Activated gamma-delta T cell treated with Interleukin-2 at 50 U/mL for 16 hours (primary cell): Measurements from ENCODE around the gene CASP2.
"Not testable (repeated sequence)": the region's sequence is repeated elsewhere in the genome, so short reads cannot be mapped to it uniquely, and the experiment has no call there.

Experiments used
- DNase-seq: peaks from one replicate; pipeline ENCODE4 v3.0.0-alpha.2; 2020

CASP2 gene

GRCh38 chr7:143287935-143288826 is at the start of gene CASP2:
CASP2 (plus strand) TSS chr7:143288351; CDS start chr7:143288456, 105 bp downstream.
- peak; percentile 99 for DNase-seq

DNA sequence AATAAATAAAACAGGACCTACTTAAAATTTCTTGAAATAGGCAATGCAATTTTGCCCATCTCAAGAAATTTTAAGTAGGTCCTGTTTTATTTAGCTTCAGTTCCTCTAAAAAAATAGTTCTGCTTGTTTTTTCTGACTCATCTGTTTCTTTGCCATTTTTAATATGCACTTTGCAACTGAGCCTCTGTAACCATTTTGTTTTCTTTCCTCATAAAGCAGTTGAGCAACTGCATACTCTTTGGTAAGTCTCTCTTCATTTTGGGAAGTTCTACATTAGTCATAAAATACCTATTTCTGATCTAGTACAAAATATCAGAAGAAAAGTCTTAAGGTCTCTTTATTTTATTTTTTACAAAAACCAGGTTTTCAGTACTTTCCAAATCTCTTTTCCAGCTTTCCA is 48.3 kb upstream of the CASP2 start:
- DNase-seq = no peak

GRCh38 chr7:143240291-143241168 is 47.6 kb upstream of the CASP2 start:
- peak; percentile 66 for DNase-seq

GRCh38 chr7:143242306-143242705 is 45.8 kb upstream of the CASP2 start:
- DNase-seq = no peak

GRCh38 chr7:143243111-143243510 is 45.0 kb upstream of the CASP2 start:
- no peak for DNase-seq

DNA sequence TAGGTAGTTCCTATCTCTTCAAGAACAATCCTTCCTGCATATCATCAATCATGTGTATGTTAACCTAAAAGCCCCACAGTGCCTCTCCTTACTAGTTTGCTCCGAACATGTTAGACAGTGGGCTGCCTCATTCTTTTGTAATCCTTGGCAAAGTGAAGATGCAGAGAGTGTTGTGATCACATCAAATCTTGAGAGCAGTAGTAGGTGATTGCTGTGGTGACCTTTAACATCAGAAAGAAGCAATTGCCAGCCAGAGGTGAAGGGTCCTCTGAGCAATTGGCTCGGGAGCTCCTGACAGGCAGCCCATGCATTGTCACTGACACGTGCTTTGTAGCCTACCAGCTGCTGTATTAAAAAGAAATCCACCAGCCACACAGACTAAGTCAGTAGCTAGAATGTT is 44.5 kb upstream of the CASP2 start:
- DNase-seq = no peak

DNA sequence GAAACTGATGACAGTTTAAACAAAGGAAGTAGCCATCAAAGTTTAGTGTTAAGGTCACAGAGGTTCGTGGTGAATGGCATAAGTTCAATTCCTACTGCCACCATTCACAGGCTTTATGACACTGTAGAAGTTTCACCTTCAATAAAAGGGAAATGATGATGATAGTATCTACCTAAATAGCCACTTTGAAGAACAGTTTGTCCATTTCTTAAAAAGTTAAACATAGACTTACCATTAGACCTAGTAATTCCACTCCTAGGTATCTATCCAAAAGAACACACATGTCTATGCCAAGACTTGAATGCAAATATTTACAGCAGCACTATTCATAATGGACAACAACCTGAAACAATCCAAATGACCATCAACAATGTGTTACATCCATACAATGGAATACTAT is 43.8 kb upstream of the CASP2 start:
- DNase-seq = no peak

DNA sequence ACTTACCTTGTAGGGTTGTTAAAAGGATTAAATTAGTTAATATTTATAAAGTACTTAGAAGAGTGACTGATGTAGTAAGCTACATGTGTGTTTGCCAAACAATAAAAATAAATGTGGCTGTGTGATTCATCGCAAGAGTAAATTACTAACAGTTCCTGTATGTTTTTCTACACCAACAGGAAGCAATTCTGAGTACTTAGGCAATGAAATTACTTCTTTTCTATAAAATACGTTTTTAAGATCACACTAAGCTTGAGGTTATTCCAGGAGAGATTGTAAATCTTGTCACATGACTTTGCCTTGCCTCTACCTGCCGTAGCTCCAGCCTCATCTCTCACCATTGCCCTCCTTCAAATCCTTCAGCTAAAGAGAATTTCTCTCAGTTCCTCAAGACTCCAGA is 43.0 kb upstream of the CASP2 start:
- no peak for DNase-seq

- no peak for DNase-seq
Measured at GRCh38 chr7:143247372-143247771, 40.8 kb upstream of the CASP2 start.

GRCh38 chr7:143248761-143249354 is 39.3 kb upstream of the CASP2 start:
- DNase-seq = no peak

DNA sequence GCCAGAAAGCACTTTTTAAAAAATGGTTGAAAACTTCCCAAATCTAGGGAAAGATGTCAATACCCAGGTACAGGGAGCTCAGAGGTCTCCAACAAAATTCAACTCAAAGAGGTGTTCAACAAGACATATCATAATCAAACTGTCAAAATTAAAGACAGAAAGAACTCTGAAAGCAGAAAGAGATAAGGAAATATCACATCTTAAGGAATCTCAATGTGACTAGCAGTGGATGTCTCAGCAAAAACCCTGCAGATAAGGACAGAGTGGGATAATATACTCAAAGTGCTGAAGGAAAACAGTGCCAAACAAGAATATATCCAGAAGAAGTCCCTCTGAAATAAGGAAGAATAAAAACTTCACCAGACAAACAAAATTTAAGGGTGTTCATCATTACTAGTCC is 38.0 kb upstream of the CASP2 start:
- no peak for DNase-seq

- no peak for DNase-seq
Measured at GRCh38 chr7:143250822-143251221, 37.3 kb upstream of the CASP2 start.

DNA sequence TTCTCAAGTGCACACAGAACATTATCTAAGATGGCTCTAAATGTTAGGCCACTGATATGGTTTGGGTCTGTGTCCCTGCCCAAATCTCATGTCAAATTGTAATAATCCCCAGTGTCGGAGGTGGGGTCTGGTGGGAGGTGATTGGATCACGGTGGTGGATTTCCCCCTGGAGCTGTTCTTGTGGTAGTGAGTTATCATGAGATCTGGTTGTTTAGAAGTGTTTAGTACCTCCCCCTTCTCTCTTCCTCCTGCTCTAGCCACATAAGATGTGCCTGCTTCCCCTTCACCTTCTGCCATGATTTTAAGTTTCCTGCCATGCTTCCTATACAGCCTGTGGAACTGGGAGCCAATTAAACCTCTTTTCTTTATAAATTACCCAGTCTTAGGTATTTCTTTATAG is 36.1 kb upstream of the CASP2 start:
- DNase-seq = no peak

GRCh38 chr7:143255564-143255963 is 32.6 kb upstream of the CASP2 start:
- DNase-seq = no peak

DNA sequence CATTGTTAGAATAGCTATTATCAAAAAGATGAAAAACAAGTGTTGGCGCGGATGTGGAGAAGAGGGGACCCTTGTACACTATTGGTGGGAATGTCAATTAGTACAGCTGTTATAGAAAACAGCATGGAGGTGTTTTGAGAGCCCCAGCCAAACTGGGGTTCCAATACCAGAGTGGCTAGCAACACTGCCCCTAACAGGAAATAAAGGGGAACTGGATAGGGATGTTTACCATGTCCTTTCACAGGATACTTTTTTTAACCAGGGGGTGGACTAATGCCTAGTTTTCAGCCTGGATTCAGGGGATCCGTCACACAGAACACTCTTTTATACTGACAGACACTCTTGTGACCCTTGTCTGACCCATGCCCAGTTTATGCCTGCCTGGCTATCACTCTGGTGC is 31.8 kb upstream of the CASP2 start:
- DNase-seq = no peak

GRCh38 chr7:143256932-143257331 is 31.2 kb upstream of the CASP2 start:
- no peak for DNase-seq

- DNase-seq = no peak
Measured at GRCh38 chr7:143257501-143257900, 30.6 kb upstream of the CASP2 start.

DNA sequence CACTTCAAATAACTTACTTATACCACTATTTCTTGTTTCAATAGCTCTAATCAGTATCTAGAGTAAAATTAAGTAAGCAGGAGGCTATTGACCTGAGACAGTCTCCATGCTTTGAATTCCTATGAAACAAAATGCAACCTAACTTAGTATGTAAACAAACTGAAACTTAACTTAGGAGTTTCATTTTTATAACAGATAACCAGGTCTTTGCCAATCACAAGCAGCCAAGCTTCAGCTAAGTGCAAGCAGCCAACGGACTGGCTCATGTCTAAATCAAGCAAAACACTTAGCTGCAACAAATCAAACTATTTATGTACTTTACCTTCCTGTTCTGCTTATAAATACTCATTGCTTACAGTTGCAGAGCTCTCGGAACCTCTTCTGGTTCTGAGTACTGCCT is 29.3 kb upstream of the CASP2 start:
- no peak for DNase-seq

GRCh38 chr7:143259765-143260164 is 28.4 kb upstream of the CASP2 start:
- DNase-seq = no peak

DNA sequence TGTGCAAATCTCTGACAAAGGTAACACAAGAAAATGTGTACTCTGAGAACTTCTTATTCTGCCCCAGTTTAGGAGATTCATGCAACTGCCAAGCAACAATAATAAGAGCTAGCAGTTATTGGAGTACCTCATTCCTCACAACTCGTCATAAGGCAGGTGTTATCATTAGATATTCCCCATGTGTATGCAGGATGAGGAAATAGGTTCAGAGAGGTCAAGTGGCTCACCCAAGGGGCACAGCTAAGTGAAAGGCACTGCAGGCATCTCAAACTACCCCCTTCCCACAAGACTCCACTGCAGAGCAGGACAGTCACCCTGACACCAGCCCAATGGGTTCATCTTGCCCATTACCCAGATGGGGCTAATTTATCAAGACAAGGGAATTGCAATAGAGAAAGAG is 26.2 kb upstream of the CASP2 start:
- DNase-seq = no peak

- DNase-seq = peak; percentile 78
Measured at GRCh38 chr7:143263266-143264195, 24.6 kb upstream of the CASP2 start, which contains the start of gene GSTK1. GSTK1 (plus strand) TSS chr7:143263441; CDS start chr7:143263514, 73 bp downstream.

DNA sequence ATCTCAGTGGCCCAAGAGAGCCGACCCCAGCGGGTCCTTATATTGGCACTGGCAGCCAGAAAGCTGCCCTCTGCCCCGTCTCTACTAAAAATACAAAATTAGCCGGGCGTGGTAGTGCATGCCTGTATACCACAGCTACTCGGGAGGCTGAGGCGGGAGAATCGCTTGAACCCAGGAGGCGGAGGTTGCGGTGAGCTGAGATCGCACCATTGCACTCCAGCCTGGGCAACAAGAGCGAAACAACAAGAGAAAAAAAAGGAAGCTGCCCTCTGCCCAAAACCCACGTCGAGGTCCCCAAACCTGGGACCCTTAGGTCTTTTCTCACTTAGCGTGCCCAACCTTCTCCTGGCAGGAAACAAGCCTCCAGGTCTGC is 24.0 kb upstream of the CASP2 start:
- not testable (repeated sequence) for DNase-seq
